K562 (cell line): ENCODE measurements around the gene SPRED2. TPM values are rescaled to one million over a fixed set of nuclear protein-coding genes. Genes with fewer than 3 reads are reported as not detected.

Source experiments
- ATAC-seq: fragments of 200-7000 bp; cut with Tn5 transposase; 3 replicates; pipeline ENCODE4 v1.9.1; 2020; ENCODE audit warnings: moderate library complexity
- BruUV-seq: library from RNA; stranded (reverse); fragments of 400-500 nt; replicated peaks from 2 replicates; lab custom pipeline; 2021; lab: Mats Ljungman, UMichigan
- CTCF ChIA-PET: fragments of 300-600 bp; formaldehyde crosslinking; extraction: SDS; loops from one replicate; lab custom pipeline; 2021; ENCODE audit warnings: low intra/inter-chr PET ratio; lab: Yijun Ruan, JAX
- POLR2A ChIA-PET: fragments of 300-600, 350-650 bp; sonication (Branson Sonifier 250); formaldehyde crosslinking; extraction: SDS; loops from one replicate; lab custom pipeline; 2021; ENCODE audit warnings: antibody characterized with exemption, inconsistent platforms; lab: Yijun Ruan, JAX
- DNase-seq, 4 experiments: peaks; one replicate each; pipeline versions ENCODE4 v3.0.0 to v3.0.0-alpha.2; 2011 to 2018; ENCODE audit warnings: low spot score in 3 of 4, mixed read lengths in 3 of 4; ENCODE audit errors: extremely low read depth in 1 of 4
- FAIRE-seq: peaks from 2 replicates; lab custom pipeline; 2011; peaks lifted over from hg19 to GRCh38; lab: Jason Lieb, UNC
- H2AFZ ChIP-seq: 2 replicates; pipeline ENCODE4 v1.6.0; 2011; ENCODE audit warnings: low read depth, low read length, control low read depth, inconsistent platforms
- H3K27ac ChIP-seq: fragments of 200-600 bp; 3 replicates; pipeline ENCODE4 v1.8.0; 2011; ENCODE audit warnings: low read depth, mild to moderate bottlenecking, control low read depth, inconsistent platforms, low read length, moderate library complexity, mixed read lengths; ENCODE audit errors: extremely low read depth
- H3K27me3 ChIP-seq, 2 experiments: fragments of 300-600 bp in 1 of 2; 2 replicates in 1 of 2; 3 replicates in 1 of 2; pipeline versions ENCODE4 v1.6.0 to v1.8.0; 2011; ENCODE audit warnings: inconsistent platforms in 2 of 2, low read length in 2 of 2, mild to moderate bottlenecking in 1 of 2, mixed read lengths in 1 of 2, moderate library complexity in 1 of 2; ENCODE audit not compliant: control insufficient read depth in 2 of 2, insufficient read depth in 2 of 2
- H3K36me3 ChIP-seq: fragments of 300-600 bp; 3 replicates; pipeline ENCODE4 v1.8.0; 2011; ENCODE audit warnings: mild to moderate bottlenecking, low read length, inconsistent platforms; ENCODE audit not compliant: control insufficient read depth, insufficient read depth
- H3K4me1 ChIP-seq, 2 experiments: fragments of 200-600 bp in 1 of 2; replicated peaks in 1 of 2; 2 replicates in 1 of 2; 3 replicates in 1 of 2; pipeline versions ENCODE4 v1.5.1 to v1.8.0; 2011; ENCODE audit warnings: inconsistent platforms in 2 of 2, low read length in 2 of 2, mild to moderate bottlenecking in 1 of 2, mixed read lengths in 1 of 2, moderate library complexity in 1 of 2; ENCODE audit not compliant: control insufficient read depth in 2 of 2, insufficient read depth in 2 of 2
- H3K4me2 ChIP-seq: 2 replicates; pipeline ENCODE4 v1.6.1; 2011; ENCODE audit warnings: low read length, control low read depth, inconsistent platforms, mixed read lengths; ENCODE audit not compliant: insufficient read depth
- H3K4me3 ChIP-seq: fragments of 200-600 bp; sonication (generic), shearing (Covaris generic); 2 replicates; pipeline ENCODE4 v1.5.1; 2016; ENCODE audit warnings: control low read depth, inconsistent platforms
- H3K79me2 ChIP-seq: fragments of 200-600 bp; 3 replicates; pipeline ENCODE4 v1.8.0; 2011; ENCODE audit warnings: low read length, inconsistent platforms; ENCODE audit not compliant: control insufficient read depth, insufficient read depth
- H3K9ac ChIP-seq, 2 experiments: 2 replicates each; pipeline versions ENCODE4 v1.6.0 to v1.6.1; 2011; ENCODE audit warnings: low read depth in 2 of 2, low read length in 2 of 2, control low read depth in 1 of 2, inconsistent platforms in 1 of 2, mild to moderate bottlenecking in 1 of 2, mixed read lengths in 1 of 2; ENCODE audit not compliant: insufficient read depth in 1 of 2
- H3K9me1 ChIP-seq: one replicate; pipeline ENCODE4 v1.6.0; 2011; ENCODE audit warnings: inconsistent platforms, mild to moderate bottlenecking, low read length, moderate library complexity; ENCODE audit not compliant: control insufficient read depth, insufficient read depth
- H3K9me3 ChIP-seq: replicated peaks from 2 replicates; pipeline ENCODE4 v1.5.1; 2011; ENCODE audit warnings: low read depth, low read length, inconsistent platforms; ENCODE audit not compliant: control insufficient read depth, insufficient read depth
- H4K20me1 ChIP-seq: replicated peaks from 2 replicates; pipeline ENCODE4 v1.6.1; 2011; ENCODE audit warnings: low read length, inconsistent platforms, mixed read lengths; ENCODE audit not compliant: control insufficient read depth, insufficient read depth
- AFF1 ChIP-seq, 2 experiments: fragments of 450-650 bp; IDR thresholded peaks; 2 replicates each; pipeline ENCODE4 v1.6.1; 2018; ENCODE audit warnings: mild to moderate bottlenecking in 2 of 2, low read depth in 1 of 2; ENCODE audit not compliant: partially characterized antibody in 2 of 2
- HNRNPLL ChIP-seq: fragments of 200-400 bp; formaldehyde crosslinking; IDR thresholded peaks from 2 replicates; pipeline ENCODE4 v1.6.1; 2017; ENCODE audit warnings: low read length, low read depth, mild to moderate bottlenecking; ENCODE audit not compliant: poor library complexity, severe bottlenecking
- KDM1A ChIP-seq, 2 experiments: fragments of 450-650 bp; IDR thresholded peaks; 2 replicates each; pipeline ENCODE4 v1.6.1; 2016; ENCODE audit warnings: mild to moderate bottlenecking in 2 of 2
- XRCC4 ChIP-seq: IDR thresholded peaks from one replicate; pipeline ENCODE4 v1.6.1; 2011; ENCODE audit not compliant: insufficient read depth, insufficient read length; ENCODE audit errors: extremely low read depth
- ZBTB26 ChIP-seq: fragments of 450-650 bp; formaldehyde crosslinking; IDR thresholded peaks from 2 replicates; pipeline ENCODE4 v1.4.0; 2022; ENCODE audit warnings: missing genetic modification characterization
- WGBS: fragments of 100-300 bp; shearing (Covaris generic); methylation state at CpG from one replicate; pipeline ENCODE4 v1.1.6; 2016; ENCODE audit warnings: low coverage, mixed read lengths; ENCODE audit not compliant: insufficient coverage; ENCODE audit errors: missing lambda C conversion rate; 5-methylcytosine and 5-hydroxymethylcytosine counted together
- in situ Hi-C: fragments of 300-500 bp; cut with MboI; formaldehyde crosslinking; loops from 4 replicates; pipeline ENCODE4 v1.15.0; 2018; ENCODE audit warnings: inconsistent platforms, mixed read lengths
- intact Hi-C: fragments of 100-400 bp; cut with micrococcal nuclease; formaldehyde crosslinking; loops from 2 replicates; pipeline ENCODE4 v1.14.2; 2022
- polyA plus RNA-seq, 8 experiments: library from polyadenylated mRNA; depleted of rRNA in 4 of 8; stranded (reverse) in 5 of 8; unstranded in 3 of 8; fragments of >200 nt; fragmentation: Nextera tagmentation in 2 of 8; fragmentation: Illumina TruSeq in 1 of 8; extraction: Ambion mirVana in 2 of 8; extraction: Trizol in 1 of 8; gene quantifications; 2 replicates each; pipeline versions ENCODE4 v1.2.1 to v1.2.3, GENCODE V29; 2011 to 2014; ENCODE audit warnings: inconsistent platforms in 1 of 8, missing spikeins in 1 of 8
- total RNA-seq, 7 experiments: library from RNA; depleted of rRNA in 6 of 7; stranded (reverse); fragments of >200 nt in 6 of 7; fragmentation: Illumina TruSeq in 2 of 7; extraction: Trizol in 2 of 7; gene quantifications; 2 replicates each; pipeline versions ENCODE4 v1.2.1 to v1.2.3, GENCODE V29; 2011 to 2021; ENCODE audit warnings: low replicate concordance in 1 of 7
- TF ChIP-seq, protein P1 (sequence below): sonication (generic); formaldehyde crosslinking; IDR thresholded peaks from 2 replicates; pipeline ENCODE4 v1.8.1; 2023; ENCODE audit warnings: mild to moderate bottlenecking, missing genetic modification reagents

Gene SPRED2
- total and polyA plus RNA-seq, 9 of the 15 experiments (the other 6 are each of a cell fraction or from before 2014, with no cell fraction given): 4.6 to 50.8 (median 14.1) TPM

DNA sequence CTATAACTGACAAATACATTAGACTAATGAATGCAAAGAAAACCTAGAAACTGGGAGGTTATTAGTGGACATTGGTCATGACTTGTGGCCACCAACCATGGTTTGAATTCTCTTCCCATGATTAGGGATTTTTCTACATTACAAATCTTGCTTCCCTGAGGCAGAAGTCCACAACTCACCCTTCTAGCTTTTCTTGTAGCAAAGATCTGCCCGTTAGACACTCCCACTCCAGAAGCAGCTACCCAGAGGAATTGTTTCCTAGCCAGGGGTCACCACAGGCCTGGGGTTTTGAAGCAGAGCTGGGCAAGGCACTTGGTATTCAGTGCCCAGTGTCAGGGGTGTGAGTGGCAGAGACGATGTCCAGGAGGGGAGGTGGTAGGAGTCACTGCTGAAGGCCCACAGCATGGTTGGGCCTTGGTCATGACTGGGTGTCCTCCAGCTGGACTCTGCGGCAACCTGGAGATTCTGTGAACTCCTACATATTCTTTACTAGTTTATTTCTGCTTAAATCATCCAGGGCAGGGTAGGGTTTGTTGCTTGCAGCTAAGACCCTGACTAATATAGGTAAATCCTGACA is 149.8 kb downstream of the SPRED2 start (continued):
- no peak for TF ChIP-seq ZBTB26 (CRISPR knock-in tag)

- Histone ChIP-seq H3K9me3 (no peaks in the 10 kb centered on the region), H3K27ac (no peak overlapping the region), H3K4me1 (peaks cover 4 to 17% of the 10 kb centered on the region in 2 experiments; a peak in 4 of 5 replicates), H3K9me1 (no peaks in the 10 kb centered on the region), H2AFZ (no peak overlapping the region), H3K36me3 (no peaks in the 10 kb centered on the region), H4K20me1 (no peaks in the 10 kb centered on the region), H3K79me2 (no peaks in the 10 kb centered on the region), H3K9ac (no peak overlapping the region), H3K27me3 (no peaks in the 10 kb centered on the region), H3K4me3 (no peak overlapping the region), H3K4me2 (no peak overlapping the region)
- POLR2A ChIA-PET: interaction anchor here (1.4 kb wide), 1 partner anchor 12 kb away, joined by 5 read pairs; no protein-coding TSS in a partner anchor
- no TSS peak for BruUV-seq
- no peak for FAIRE-seq
- ATAC-seq: no peak
- DNase-seq: no peak
- CTCF ChIA-PET: no interaction called here
- TF ChIP-seq AFF1 (IDR thresholded peaks at IDR 0.05; ENCODE audit: low read depth in 1 of 2, partially characterized antibody in 2 of 2) (peak in 1 of 2 experiments; percentile 64), XRCC4 (no peak), ZBTB26 (CRISPR knock-in tag) (0 out of 2 replicates have a peak, but pooled peaks have one; percentile 38), HNRNPLL (no peak), KDM1A (IDR thresholded peaks at IDR 0.05) (peak in 1 of 2 experiments; percentile 88; a peak in 2 of 4 replicates)
- TF ChIP-seq, protein P1, sequence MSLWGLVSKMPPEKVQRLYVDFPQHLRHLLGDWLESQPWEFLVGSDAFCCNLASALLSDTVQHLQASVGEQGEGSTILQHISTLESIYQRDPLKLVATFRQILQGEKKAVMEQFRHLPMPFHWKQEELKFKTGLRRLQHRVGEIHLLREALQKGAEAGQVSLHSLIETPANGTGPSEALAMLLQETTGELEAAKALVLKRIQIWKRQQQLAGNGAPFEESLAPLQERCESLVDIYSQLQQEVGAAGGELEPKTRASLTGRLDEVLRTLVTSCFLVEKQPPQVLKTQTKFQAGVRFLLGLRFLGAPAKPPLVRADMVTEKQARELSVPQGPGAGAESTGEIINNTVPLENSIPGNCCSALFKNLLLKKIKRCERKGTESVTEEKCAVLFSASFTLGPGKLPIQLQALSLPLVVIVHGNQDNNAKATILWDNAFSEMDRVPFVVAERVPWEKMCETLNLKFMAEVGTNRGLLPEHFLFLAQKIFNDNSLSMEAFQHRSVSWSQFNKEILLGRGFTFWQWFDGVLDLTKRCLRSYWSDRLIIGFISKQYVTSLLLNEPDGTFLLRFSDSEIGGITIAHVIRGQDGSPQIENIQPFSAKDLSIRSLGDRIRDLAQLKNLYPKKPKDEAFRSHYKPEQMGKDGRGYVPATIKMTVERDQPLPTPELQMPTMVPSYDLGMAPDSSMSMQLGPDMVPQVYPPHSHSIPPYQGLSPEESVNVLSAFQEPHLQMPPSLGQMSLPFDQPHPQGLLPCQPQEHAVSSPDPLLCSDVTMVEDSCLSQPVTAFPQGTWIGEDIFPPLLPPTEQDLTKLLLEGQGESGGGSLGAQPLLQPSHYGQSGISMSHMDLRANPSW (CRISPR knock-in tag): no peak
- intact Hi-C loops: no loop called here
- in situ Hi-C loops: no loop called here
- 17% methylated on average over 4 of the region's 4 CpGs for WGBS
Measured at GRCh38 chr2:65281627-65282351, 150.6 kb downstream of the SPRED2 start.
